Esophagus muscularis mucosa (tissue), 4 donors: ENCODE results near the gene FANCE.

Source experiments
- CTCF ChIP-seq, 3 experiments: fragments of 200-600 bp in 2 of 3; fragments of 450-650 bp in 1 of 3; sonication (generic) in 2 of 3; IDR thresholded peaks; one replicate each; pipeline ENCODE4 v1.5.1; 2017 to 2019; ENCODE audit warnings: antibody characterized with exemption in 3 of 3, mild to moderate bottlenecking in 2 of 3, moderate library complexity in 1 of 3
- EP300 ChIP-seq: sonication (generic); formaldehyde crosslinking; IDR thresholded peaks from one replicate; pipeline ENCODE4 v1.6.1; 2017; ENCODE audit warnings: antibody characterized with exemption
- POLR2A ChIP-seq: fragments of 450-650 bp; IDR thresholded peaks from one replicate; pipeline ENCODE4 v1.6.1; 2017; ENCODE audit warnings: antibody characterized with exemption, moderate library complexity, mild to moderate bottlenecking, low read depth

- TF ChIP-seq POLR2A (no peak), CTCF (IDR thresholded peaks at IDR 0.05) (no peak), EP300 (no peak)
Measured at GRCh38 chr6:35473850-35474130, 21.7 kb downstream of the FANCE start.
